Suprapubic skin (tissue), 4 donors: ENCODE data around the gene SLC36A1.

Source experiments
- CTCF ChIP-seq, 2 donors: fragments of 200-600 bp in 1 of 2; fragments of 450-650 bp in 1 of 2; sonication (generic) in 1 of 2; IDR thresholded peaks; one replicate each; pipeline ENCODE4 v1.5.1; 2016 to 2019; ENCODE audit warnings: antibody characterized with exemption in 2 of 2, mild to moderate bottlenecking in 1 of 2, moderate library complexity in 1 of 2
- POLR2A ChIP-seq, 2 donors: fragments of 450-650 bp; IDR thresholded peaks; one replicate each; pipeline ENCODE4 v1.6.1; 2017; ENCODE audit warnings: antibody characterized with exemption in 2 of 2, mild to moderate bottlenecking in 2 of 2, moderate library complexity in 2 of 2
- POLR2AphosphoS5 ChIP-seq, 3 donors: sonication (generic); formaldehyde crosslinking; IDR thresholded peaks; one replicate each; pipeline ENCODE4 v1.6.1; 2017; ENCODE audit warnings: antibody characterized with exemption in 3 of 3

GRCh38 chr5:151469992-151470391, 22.6 kb downstream of the SLC36A1 start:
- TF ChIP-seq POLR2AphosphoS5 (IDR thresholded peaks at IDR 0.05): no peak
- TF ChIP-seq CTCF (IDR thresholded peaks at IDR 0.05): no peak
- no peak for TF ChIP-seq POLR2A (IDR thresholded peaks at IDR 0.05)
